ENCODE results near the gene CTSC. TPM values are rescaled to one million over a fixed set of nuclear protein-coding genes. Genes with fewer than 3 reads are reported as not detected.

CTSC gene
- total RNA-seq, 1 experiment from 2014 or later: 80.2 TPM

- BruUV-seq (replicated peaks): TSS peak; percentile 87
- Histone ChIP-seq H3K4me3 (ENCODE audit: low read depth in 2 of 2, low read length in 2 of 2) (peak overlapping the region; percentile 86 to 94), H3K27me3 (ENCODE audit: control insufficient read depth, insufficient read depth, low read length) (no peaks in the 10 kb centered on the region), H3K27ac (ENCODE audit: low read length) (peak overlapping the region; percentile 95), H3K36me3 (ENCODE audit: control insufficient read depth, insufficient read depth, low read length) (peaks cover 2% of the 10 kb centered on the region; the same call in 1 of the 2 replicates), H3K9me3 (ENCODE audit: control insufficient read depth, insufficient read depth, low read depth, low read length) (no peaks in the 10 kb centered on the region), H3K4me1 (ENCODE audit: control insufficient read depth, insufficient read depth, low read length) (peaks cover 10% of the 10 kb centered on the region)
- CTCF ChIA-PET: no interaction called here
- DNase-seq (ENCODE audit: low read depth, low spot score) (peak; percentile 27), ATAC-seq (peak; percentile 82)
- intact Hi-C loops (cut with micrococcal nuclease; ENCODE audit: unreplicated experiment): loop anchor here (5.0 kb wide), 1 partner anchor 199 kb away; no protein-coding TSS in a partner anchor
- TF ChIP-seq SIN3A (IDR thresholded peaks at IDR 0.05; ENCODE audit: borderline replicate concordance, insufficient read depth, low read depth, low read length) (no peak), CTCF (IDR thresholded peaks at IDR 0.05) (no peak), TCF7L2 (IDR thresholded peaks at IDR 0.05; ENCODE audit: low read depth, low read length) (no peak), POLR2AphosphoS5 (IDR thresholded peaks at IDR 0.05; ENCODE audit: low read depth, low read length) (no peak; the same call in 1 of the 2 replicates)
- TF ChIP-seq, protein P1, sequence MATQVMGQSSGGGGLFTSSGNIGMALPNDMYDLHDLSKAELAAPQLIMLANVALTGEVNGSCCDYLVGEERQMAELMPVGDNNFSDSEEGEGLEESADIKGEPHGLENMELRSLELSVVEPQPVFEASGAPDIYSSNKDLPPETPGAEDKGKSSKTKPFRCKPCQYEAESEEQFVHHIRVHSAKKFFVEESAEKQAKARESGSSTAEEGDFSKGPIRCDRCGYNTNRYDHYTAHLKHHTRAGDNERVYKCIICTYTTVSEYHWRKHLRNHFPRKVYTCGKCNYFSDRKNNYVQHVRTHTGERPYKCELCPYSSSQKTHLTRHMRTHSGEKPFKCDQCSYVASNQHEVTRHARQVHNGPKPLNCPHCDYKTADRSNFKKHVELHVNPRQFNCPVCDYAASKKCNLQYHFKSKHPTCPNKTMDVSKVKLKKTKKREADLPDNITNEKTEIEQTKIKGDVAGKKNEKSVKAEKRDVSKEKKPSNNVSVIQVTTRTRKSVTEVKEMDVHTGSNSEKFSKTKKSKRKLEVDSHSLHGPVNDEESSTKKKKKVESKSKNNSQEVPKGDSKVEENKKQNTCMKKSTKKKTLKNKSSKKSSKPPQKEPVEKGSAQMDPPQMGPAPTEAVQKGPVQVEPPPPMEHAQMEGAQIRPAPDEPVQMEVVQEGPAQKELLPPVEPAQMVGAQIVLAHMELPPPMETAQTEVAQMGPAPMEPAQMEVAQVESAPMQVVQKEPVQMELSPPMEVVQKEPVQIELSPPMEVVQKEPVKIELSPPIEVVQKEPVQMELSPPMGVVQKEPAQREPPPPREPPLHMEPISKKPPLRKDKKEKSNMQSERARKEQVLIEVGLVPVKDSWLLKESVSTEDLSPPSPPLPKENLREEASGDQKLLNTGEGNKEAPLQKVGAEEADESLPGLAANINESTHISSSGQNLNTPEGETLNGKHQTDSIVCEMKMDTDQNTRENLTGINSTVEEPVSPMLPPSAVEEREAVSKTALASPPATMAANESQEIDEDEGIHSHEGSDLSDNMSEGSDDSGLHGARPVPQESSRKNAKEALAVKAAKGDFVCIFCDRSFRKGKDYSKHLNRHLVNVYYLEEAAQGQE (IDR thresholded peaks at IDR 0.05; ENCODE audit: insufficient read depth in 1 of 2, low read depth in 2 of 2, low read length in 1 of 2): no peak
- POLR2A ChIA-PET: interaction anchor here (0.6 kb wide), 1 partner anchor 22 kb away, joined by 7 read pairs; no protein-coding TSS in a partner anchor
- in situ Hi-C loops (cut with HindIII; ENCODE audit: low pct_unique_long_range_greater_than_20kb, low sequenced_read_pairs): no loop called here
Observed at GRCh38 chr11:88337987-88338668, 592 bp upstream of the CTSC start.

GRCh38 chr11:88335284-88335683 lies 2.3 kb downstream of the CTSC start:
- Histone ChIP-seq H3K4me3 (ENCODE audit: low read depth in 2 of 2, low read length in 2 of 2) (peak overlapping the region in 1 of 2 experiments; percentile 86; a peak in 2 of 4 replicates), H3K27me3 (ENCODE audit: control insufficient read depth, insufficient read depth, low read length) (no peaks in the 10 kb centered on the region), H3K27ac (ENCODE audit: low read length) (no peak overlapping the region), H3K4me1 (ENCODE audit: control insufficient read depth, insufficient read depth, low read length) (peaks cover 10% of the 10 kb centered on the region), H3K36me3 (ENCODE audit: control insufficient read depth, insufficient read depth, low read length) (peaks cover 2% of the 10 kb centered on the region; the same call in 1 of the 2 replicates), H3K9me3 (ENCODE audit: control insufficient read depth, insufficient read depth, low read depth, low read length) (no peaks in the 10 kb centered on the region)
- ATAC-seq: no peak
- no peak for DNase-seq (ENCODE audit: low read depth, low spot score)
- in situ Hi-C loops (cut with HindIII; ENCODE audit: low pct_unique_long_range_greater_than_20kb, low sequenced_read_pairs): no loop called here
- intact Hi-C loops (cut with micrococcal nuclease; ENCODE audit: unreplicated experiment): loop anchor here (5.0 kb wide), 1 partner anchor 202 kb away; no protein-coding TSS in a partner anchor
- TF ChIP-seq POLR2AphosphoS5 (IDR thresholded peaks at IDR 0.05; ENCODE audit: low read depth, low read length): no peak
- TF ChIP-seq, protein P1 (IDR thresholded peaks at IDR 0.05; ENCODE audit: insufficient read depth in 1 of 2, low read depth in 2 of 2, low read length in 1 of 2): no peak
- no peak for TF ChIP-seq SIN3A (IDR thresholded peaks at IDR 0.05; ENCODE audit: borderline replicate concordance, insufficient read depth, low read depth, low read length)
- no peak for TF ChIP-seq CTCF (IDR thresholded peaks at IDR 0.05)
- no peak for TF ChIP-seq TCF7L2 (IDR thresholded peaks at IDR 0.05; ENCODE audit: low read depth, low read length)
- CTCF ChIA-PET: no interaction called here
- BruUV-seq (replicated peaks): no TSS peak
- POLR2A ChIA-PET: no interaction called here
